ENCODE data around the gene POLE2. TPM values are rescaled to one million over a fixed set of nuclear protein-coding genes. Genes with fewer than 3 reads are reported as not detected.

The POLE2 gene
- total RNA-seq, 2 experiments from 2014 or later = 1.2 to 1.4 TPM

DNA sequence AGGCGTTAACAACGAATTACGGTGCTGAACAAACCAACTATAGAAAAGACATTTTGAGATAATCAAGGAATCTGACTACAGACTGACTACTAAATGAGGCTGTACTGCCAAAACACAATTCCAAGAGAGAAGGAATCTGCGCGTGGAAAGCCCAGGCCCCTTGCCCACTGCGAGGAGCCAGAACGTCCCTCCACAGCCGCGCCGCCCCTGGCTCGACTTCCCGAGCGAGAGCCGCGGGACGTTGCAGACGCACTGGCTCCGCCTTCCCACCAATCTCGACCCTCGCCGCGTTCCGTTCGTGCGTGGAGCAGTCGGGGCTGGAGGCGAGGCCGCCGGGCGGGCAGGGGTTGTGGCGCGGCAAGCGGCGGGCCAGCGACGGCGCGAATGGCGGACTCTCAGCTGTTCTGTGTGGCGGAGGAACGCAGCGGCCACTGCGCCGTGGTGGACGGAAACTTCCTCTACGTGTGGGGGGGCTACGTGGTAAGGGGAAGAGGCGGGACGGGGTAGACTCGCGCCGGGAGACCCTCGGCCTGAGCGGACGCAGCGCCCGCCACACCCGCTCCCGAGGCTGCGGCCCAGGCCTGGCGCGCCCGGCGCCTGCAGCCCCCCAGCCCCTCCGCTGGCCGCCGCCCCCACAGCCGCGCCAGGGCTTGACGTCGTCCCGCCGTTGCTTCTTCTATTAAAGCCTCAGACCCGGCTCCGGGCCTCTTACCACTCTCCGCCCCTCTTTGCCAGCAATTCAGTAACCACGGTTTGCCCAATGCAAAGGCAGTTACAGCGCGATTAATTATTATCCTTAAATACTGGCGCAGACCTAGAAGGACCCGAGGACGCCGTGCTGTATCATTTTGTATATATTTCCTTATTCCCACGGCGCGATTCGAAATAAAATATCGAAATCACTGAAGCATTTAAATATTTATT, 5.1 kb upstream of the POLE2 start, which contains the start of gene KLHDC1:
Gene KLHDC1, plus strand, starts transcription at position 310 of the 924 bp plus-strand sequence. Its CDS starts 75 bp downstream, at position 385.
- DNase-seq (peak; percentile 66 to 90 (median 78)), ATAC-seq (ENCODE audit: poor library complexity) (peak; percentile 85)
- ChIA-PET CTCF (interaction anchor here (0.6 to 1.6 kb wide), 5 partner anchors 8 to 106 kb away, joined by 3 to 5 read pairs (median 4); partner anchors contain the start of genes KLHDC2 and RPS29), POLR2A (interaction anchor here (1.0 to 2.9 kb wide), 9 partner anchors 18 to 424 kb away, joined by 3 to 34 read pairs (median 6); partner anchors contain the start of genes DNAAF2, KLHDC2, MGAT2 and NEMF)
- peak within 1 kb of the TSS; percentile 69 for H3K4me3 ChIP-seq (ENCODE audit: low read length)
- intact Hi-C loops (cut with DNase I, micrococcal nuclease) = loop anchor here (5.0 kb wide), 3 partner anchors 61 to 106 kb away; partner anchors contain the start of genes KLHDC2 (in 1 of the 2) and RPS29 (in 1 of the 2)
- Mint-ChIP-seq H3K27me3 (no peaks in the 10 kb centered on the region), H3K4me1 (ENCODE audit: low read depth) (peaks cover 50% of the 10 kb centered on the region), H3K9me3 (no peaks in the 10 kb centered on the region), H3K36me3 (ENCODE audit: low read depth) (peaks cover 9% of the 10 kb centered on the region), H3K4me3 (peak within 1 kb of the TSS; percentile 97), H3K27ac (peak within 1 kb of the TSS; percentile 88)
- peaks cover 10% of the 10 kb centered on the region for H3K4me1 ChIP-seq (ENCODE audit: insufficient read depth, low read length)
- no peaks in the 10 kb centered on the region for H3K27me3 ChIP-seq (ENCODE audit: control insufficient read depth in 1 of 2, insufficient read depth in 2 of 2, low read length in 2 of 2)
- TF ChIP-seq, protein P1, sequence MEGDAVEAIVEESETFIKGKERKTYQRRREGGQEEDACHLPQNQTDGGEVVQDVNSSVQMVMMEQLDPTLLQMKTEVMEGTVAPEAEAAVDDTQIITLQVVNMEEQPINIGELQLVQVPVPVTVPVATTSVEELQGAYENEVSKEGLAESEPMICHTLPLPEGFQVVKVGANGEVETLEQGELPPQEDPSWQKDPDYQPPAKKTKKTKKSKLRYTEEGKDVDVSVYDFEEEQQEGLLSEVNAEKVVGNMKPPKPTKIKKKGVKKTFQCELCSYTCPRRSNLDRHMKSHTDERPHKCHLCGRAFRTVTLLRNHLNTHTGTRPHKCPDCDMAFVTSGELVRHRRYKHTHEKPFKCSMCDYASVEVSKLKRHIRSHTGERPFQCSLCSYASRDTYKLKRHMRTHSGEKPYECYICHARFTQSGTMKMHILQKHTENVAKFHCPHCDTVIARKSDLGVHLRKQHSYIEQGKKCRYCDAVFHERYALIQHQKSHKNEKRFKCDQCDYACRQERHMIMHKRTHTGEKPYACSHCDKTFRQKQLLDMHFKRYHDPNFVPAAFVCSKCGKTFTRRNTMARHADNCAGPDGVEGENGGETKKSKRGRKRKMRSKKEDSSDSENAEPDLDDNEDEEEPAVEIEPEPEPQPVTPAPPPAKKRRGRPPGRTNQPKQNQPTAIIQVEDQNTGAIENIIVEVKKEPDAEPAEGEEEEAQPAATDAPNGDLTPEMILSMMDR (IDR thresholded peaks at IDR 0.05) = no peak
- peak within 1 kb of the TSS; percentile 60 to 70 for H3K27ac ChIP-seq (ENCODE audit: low read depth in 1 of 2, low read length in 2 of 2)
- H3K36me3 ChIP-seq (ENCODE audit: insufficient read depth, low read length) = no peaks in the 10 kb centered on the region
- H3K9me3 ChIP-seq (ENCODE audit: control insufficient read depth in 1 of 2, insufficient read depth in 1 of 2, low read length in 2 of 2) = no peaks in the 10 kb centered on the region

GRCh38 chr14:49692193-49692757, 4.3 kb upstream of the POLE2 start:
- Mint-ChIP-seq H3K4me1 (ENCODE audit: low read depth) (peaks cover 55% of the 10 kb centered on the region), H3K27me3 (no peaks in the 10 kb centered on the region)
- H3K4me3 ChIP-seq (ENCODE audit: low read length) = peak overlapping the region; percentile 69

More at GRCh38 chr14:49692193-49692757, 4.3 kb upstream of the POLE2 start:
- Histone ChIP-seq H3K36me3 (ENCODE audit: insufficient read depth, low read length) (no peaks in the 10 kb centered on the region), H3K9me3 (ENCODE audit: control insufficient read depth in 1 of 2, insufficient read depth in 1 of 2, low read length in 2 of 2) (no peaks in the 10 kb centered on the region), H3K4me1 (ENCODE audit: insufficient read depth, low read length) (peaks cover 14% of the 10 kb centered on the region), H3K27ac (ENCODE audit: low read depth in 1 of 2, low read length in 2 of 2) (peak overlapping the region; percentile 60 to 70), H3K27me3 (ENCODE audit: control insufficient read depth in 1 of 2, insufficient read depth in 2 of 2, low read length in 2 of 2) (no peaks in the 10 kb centered on the region)
- H3K36me3 Mint-ChIP-seq (ENCODE audit: low read depth) = peaks cover 9% of the 10 kb centered on the region
- no peaks in the 10 kb centered on the region for H3K9me3 Mint-ChIP-seq
- ATAC-seq (ENCODE audit: poor library complexity) = no peak
- no peak for DNase-seq
- POLR2A ChIA-PET = interaction anchor here (1.0 to 2.9 kb wide), 9 partner anchors 18 to 424 kb away, joined by 3 to 34 read pairs (median 6); partner anchors contain the start of genes DNAAF2, KLHDC2, MGAT2 and NEMF
- CTCF ChIA-PET = interaction anchor here (0.8 to 1.6 kb wide), 4 partner anchors 17 to 105 kb away, joined by 3 to 5 read pairs (median 4); partner anchors contain the start of genes KLHDC2 and RPS29
- H3K4me3 Mint-ChIP-seq = peak overlapping the region; percentile 97
- TF ChIP-seq, protein P1 (IDR thresholded peaks at IDR 0.05) = no peak
- H3K27ac Mint-ChIP-seq = peak overlapping the region; percentile 88
- intact Hi-C loops (cut with DNase I, micrococcal nuclease) = loop anchor here (5.0 kb wide), 3 partner anchors 60 to 105 kb away; partner anchors contain the start of genes KLHDC2 (in 1 of the 2) and RPS29 (in 1 of the 2)

All from CD4-positive, alpha-beta T cell (primary cell).